Retinal pigment epithelial cell (primary cell): ENCODE results near the gene TREML4.

Experiments
- DNase-seq: peaks from one replicate; pipeline ENCODE4 v3.0.0-alpha.2; 2010; ENCODE audit warnings: low read depth
- H3K4me3 ChIP-seq: 2 replicates; pipeline ENCODE4 v1.5.1; 2011; ENCODE audit warnings: mild to moderate bottlenecking, low read length, control low read depth, moderate library complexity
- TF ChIP-seq, protein P1 (sequence below): conservative IDR thresholded peaks from 2 replicates; pipeline ENCODE4 v1.5.1; 2011; ENCODE audit warnings: low read depth, low read length, control low read depth, inconsistent platforms

The TREML4 gene

DNA sequence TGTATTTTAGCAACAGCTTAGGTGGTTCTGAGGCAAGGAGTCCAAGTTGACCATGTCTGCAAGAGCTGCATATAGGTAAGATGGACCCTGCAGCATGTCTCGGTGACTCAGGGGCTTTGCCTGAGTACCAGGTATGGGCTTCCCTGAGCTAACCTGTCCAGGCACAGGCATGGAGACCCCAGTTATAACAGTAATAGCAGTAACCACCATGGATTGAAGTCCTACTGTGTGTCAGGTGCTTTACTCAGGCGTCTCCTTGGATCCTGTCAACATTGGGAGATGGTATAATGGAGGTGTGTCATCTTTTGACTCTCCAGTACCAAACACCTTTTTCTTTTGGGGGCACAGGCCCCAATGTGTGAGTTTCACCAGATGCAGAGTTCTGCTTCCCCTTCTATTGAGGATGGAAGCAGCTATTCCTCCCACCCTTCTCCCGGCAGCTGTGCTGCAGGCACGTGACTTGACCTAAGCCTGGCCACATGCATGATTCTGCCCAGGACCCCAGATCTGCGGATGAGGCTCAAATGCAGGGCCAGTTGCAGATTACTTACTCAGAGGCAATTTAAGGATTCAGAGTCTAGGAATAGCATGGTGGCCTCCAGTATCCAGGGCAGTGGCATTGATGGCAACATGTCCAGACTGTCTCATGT is 44.6 kb downstream of the TREML4 start:
- H3K4me3 ChIP-seq, result no peak overlapping the region
- no peak for DNase-seq
- TF ChIP-seq, protein P1, sequence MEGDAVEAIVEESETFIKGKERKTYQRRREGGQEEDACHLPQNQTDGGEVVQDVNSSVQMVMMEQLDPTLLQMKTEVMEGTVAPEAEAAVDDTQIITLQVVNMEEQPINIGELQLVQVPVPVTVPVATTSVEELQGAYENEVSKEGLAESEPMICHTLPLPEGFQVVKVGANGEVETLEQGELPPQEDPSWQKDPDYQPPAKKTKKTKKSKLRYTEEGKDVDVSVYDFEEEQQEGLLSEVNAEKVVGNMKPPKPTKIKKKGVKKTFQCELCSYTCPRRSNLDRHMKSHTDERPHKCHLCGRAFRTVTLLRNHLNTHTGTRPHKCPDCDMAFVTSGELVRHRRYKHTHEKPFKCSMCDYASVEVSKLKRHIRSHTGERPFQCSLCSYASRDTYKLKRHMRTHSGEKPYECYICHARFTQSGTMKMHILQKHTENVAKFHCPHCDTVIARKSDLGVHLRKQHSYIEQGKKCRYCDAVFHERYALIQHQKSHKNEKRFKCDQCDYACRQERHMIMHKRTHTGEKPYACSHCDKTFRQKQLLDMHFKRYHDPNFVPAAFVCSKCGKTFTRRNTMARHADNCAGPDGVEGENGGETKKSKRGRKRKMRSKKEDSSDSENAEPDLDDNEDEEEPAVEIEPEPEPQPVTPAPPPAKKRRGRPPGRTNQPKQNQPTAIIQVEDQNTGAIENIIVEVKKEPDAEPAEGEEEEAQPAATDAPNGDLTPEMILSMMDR, result no peak

DNA sequence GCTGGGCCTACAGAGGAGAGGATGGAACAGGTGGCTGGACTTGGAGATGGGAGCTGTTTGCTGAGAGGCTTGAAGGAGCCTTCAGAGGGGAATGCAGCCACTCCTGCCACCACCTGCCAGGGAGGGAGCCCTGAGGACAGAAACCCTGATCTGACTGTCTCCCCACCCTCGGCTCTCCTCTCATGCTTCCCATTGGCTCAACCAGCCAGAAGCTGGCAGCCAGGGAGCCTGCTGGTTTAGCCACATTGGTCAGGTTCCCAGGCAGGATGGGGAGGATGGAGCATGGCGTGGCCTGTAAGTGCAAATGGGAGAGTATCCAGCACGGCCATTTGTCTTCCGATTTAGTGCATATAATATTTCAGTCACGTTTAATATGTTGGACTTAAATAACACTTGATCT is 45.6 kb downstream of the TREML4 start:
- DNase-seq, result no peak
- TF ChIP-seq, protein P1, result no peak
- H3K4me3 ChIP-seq, result no peak overlapping the region

DNA sequence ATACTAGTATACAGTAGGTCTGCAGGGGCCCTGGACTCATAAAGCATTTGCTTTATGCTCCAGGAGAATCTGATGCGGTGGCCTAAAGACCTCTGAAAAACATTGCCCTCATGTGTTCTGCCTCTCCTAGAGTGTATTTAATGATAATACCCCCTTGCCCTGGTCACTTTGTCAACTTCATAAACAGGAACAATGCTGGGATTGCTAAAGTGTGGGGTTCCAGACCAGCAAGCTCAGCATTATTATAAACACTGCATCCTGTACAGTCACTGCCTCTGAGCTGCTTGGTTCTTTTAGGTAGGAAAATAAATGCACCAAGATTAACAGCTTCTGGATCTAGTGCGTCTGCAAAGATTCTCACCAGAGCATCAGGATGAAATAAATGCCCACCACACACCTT is 46.1 kb downstream of the TREML4 start:
- H3K4me3 ChIP-seq, result no peak overlapping the region
- no peak for DNase-seq
- TF ChIP-seq, protein P1, result no peak

DNA sequence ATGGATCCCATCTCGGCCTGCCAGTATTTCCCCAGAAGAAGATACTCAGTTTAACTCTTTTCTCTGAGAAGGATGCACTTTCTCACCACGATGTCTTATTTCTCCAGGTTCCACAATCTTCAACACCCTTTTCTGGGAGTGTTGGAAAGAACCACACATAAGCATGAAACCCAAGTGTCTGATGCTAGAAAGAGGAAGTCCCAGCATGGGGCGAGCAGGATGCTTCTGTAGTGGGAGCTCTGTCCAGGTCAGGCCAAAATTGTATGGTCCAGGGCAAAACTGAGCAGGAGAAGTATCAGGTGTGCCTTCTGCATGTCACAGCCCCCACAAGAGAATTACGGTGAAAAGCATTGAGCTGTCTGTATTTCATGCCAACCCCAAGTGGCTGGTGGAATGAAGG is 47.3 kb downstream of the TREML4 start:
- no peak overlapping the region for H3K4me3 ChIP-seq
- DNase-seq, result no peak
- TF ChIP-seq, protein P1, result no peak

DNA sequence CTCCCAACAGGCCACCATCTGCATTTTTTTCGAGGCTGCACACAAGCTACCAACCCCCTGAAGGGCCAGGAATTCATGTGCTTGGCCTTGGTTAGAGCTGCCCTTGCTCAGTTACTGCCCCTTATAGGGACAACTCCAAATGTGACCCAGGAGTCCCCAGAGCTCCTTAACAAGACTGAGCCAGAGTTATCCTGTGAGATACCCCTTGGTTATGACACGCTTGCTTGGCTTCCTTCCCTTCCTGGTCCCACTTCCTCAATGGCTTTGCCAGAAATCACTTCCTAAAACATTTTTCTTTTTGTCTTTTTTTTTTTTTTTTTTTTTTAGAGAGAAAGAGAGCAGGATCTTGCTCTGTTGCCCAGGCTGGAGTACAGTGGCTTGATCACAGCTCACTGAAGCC is 49.5 kb downstream of the TREML4 start:
- H3K4me3 ChIP-seq, result no peak overlapping the region
- DNase-seq, result no peak
- TF ChIP-seq, protein P1, result no peak

DNA sequence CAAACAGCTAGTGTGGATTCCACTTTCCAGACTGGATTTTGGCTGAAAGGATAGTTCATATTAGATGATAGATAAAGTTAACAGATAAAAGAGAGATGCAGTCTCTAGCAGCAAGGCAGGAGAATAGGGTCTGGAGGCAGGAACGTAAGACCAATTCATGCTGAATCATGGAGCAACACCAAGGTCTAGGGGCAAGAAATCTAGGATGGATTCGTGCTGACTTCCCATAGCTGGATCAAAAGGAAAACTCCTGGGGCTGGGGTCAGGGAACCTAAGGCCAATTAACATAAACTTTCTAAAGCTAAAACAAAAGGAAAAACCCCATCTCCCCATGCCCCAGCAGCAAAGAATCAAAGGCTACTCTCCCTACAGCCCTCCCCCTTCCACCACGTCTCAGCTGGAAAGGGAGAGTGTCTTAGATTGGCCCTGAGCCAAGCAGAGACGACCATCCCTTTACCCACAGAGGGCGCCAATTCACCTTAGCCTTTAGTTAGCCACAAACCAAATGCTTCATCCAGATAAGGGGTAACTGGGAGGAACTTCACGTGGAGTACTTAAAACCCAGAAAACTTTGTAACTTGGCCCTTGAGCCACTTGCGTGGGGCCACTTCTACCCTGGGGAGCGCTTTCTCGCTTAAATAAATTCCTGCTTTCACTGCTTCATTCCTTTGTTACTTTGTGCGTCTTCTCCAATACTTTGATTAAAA is 50.7 kb downstream of the TREML4 start:
- no peak for DNase-seq
- no peak overlapping the region for H3K4me3 ChIP-seq
- TF ChIP-seq, protein P1, result peak; percentile 72
